ENCODE data around the gene SLC25A47. TPM values are rescaled to one million over a fixed set of nuclear protein-coding genes. Genes with fewer than 3 reads are reported as not detected.

SLC25A47 gene
- total RNA-seq, 1 donor from 2014 or later: not detected

GRCh38 chr14:100327128-100327527, 4.0 kb downstream of the SLC25A47 start:
- H3K27ac ChIP-seq: no peak overlapping the region
- intact Hi-C loops (cut with DNase I): no loop called here
- no peaks in the 10 kb centered on the region for H3K27me3 ChIP-seq
- no peak for TF ChIP-seq CTCF (IDR thresholded peaks at IDR 0.05)
- H3K4me1 ChIP-seq: no peaks in the 10 kb centered on the region
- DNase-seq (ENCODE audit: low spot score in 2 of 2): no peak
- H3K36me3 ChIP-seq: no peaks in the 10 kb centered on the region
- H3K9me3 ChIP-seq: no peaks in the 10 kb centered on the region
- H3K4me3 ChIP-seq: no peak overlapping the region

GRCh38 chr14:100328495-100329163, 5.5 kb downstream of the SLC25A47 start:
- H3K9me3 ChIP-seq: no peaks in the 10 kb centered on the region
- intact Hi-C loops (cut with DNase I): no loop called here
- TF ChIP-seq CTCF (IDR thresholded peaks at IDR 0.05): no peak
- no peaks in the 10 kb centered on the region for H3K4me1 ChIP-seq
- no peak for DNase-seq (ENCODE audit: low spot score in 2 of 2)
- H3K27me3 ChIP-seq: no peaks in the 10 kb centered on the region
- H3K36me3 ChIP-seq: peaks cover 0 to 1% of the 10 kb centered on the region in 2 donors
- no peak overlapping the region for H3K27ac ChIP-seq
- no peak overlapping the region for H3K4me3 ChIP-seq

GRCh38 chr14:100329233-100330006, 6.3 kb downstream of the SLC25A47 start:
- Histone ChIP-seq H3K27ac (no peak overlapping the region), H3K9me3 (no peaks in the 10 kb centered on the region), H3K27me3 (no peaks in the 10 kb centered on the region), H3K4me3 (no peak overlapping the region), H3K36me3 (peaks cover 4% of the 10 kb centered on the region in 2 donors), H3K4me1 (no peaks in the 10 kb centered on the region)
- DNase-seq (ENCODE audit: low spot score in 2 of 2): no peak
- no peak for TF ChIP-seq CTCF (IDR thresholded peaks at IDR 0.05)
- intact Hi-C loops (cut with DNase I): no loop called here

- no peak for TF ChIP-seq CTCF (IDR thresholded peaks at IDR 0.05)
- no peak for DNase-seq (ENCODE audit: low spot score in 2 of 2)
- intact Hi-C loops (cut with DNase I): no loop called here
Observed at GRCh38 chr14:100330007-100330344, 6.8 kb downstream of the SLC25A47 start.

GRCh38 chr14:100330388-100330931, 7.3 kb downstream of the SLC25A47 start:
- peaks cover 4 to 10% of the 10 kb centered on the region in 2 donors for H3K36me3 ChIP-seq
- no peak overlapping the region for H3K4me3 ChIP-seq
- no peak overlapping the region for H3K27ac ChIP-seq
- DNase-seq (ENCODE audit: low spot score in 2 of 2): no peak
- H3K9me3 ChIP-seq: no peaks in the 10 kb centered on the region
- no peaks in the 10 kb centered on the region for H3K4me1 ChIP-seq
- no peaks in the 10 kb centered on the region for H3K27me3 ChIP-seq
- no peak for TF ChIP-seq CTCF (IDR thresholded peaks at IDR 0.05)
- intact Hi-C loops (cut with DNase I): no loop called here

More at GRCh38 chr14:100330007-100330344, 6.8 kb downstream of the SLC25A47 start:
- Histone ChIP-seq H3K27me3 (no peaks in the 10 kb centered on the region), H3K4me3 (no peak overlapping the region), H3K36me3 (peaks cover 4 to 9% of the 10 kb centered on the region in 2 donors), H3K9me3 (no peaks in the 10 kb centered on the region), H3K27ac (no peak overlapping the region), H3K4me1 (no peaks in the 10 kb centered on the region)

Data from ascending aorta (tissue), 2 donors.